Measurements from ENCODE around the gene LCOR. TPM values are rescaled to one million over a fixed set of nuclear protein-coding genes. Genes with fewer than 3 reads are reported as not detected.
"Not testable (repeated sequence)": the region's sequence is repeated elsewhere in the genome, so short reads cannot be mapped to it uniquely, and the experiment has no call there.

The LCOR gene
- total RNA-seq, 1 experiment from 2014 or later = 23.9 TPM

- TF ChIP-seq MLX (CRISPR knock-in tag; IDR thresholded peaks at IDR 0.05) (no peak), GTF2I (CRISPR knock-in tag; conservative IDR thresholded peaks at IDR 0.05) (no peak), NFE2L1 (CRISPR knock-in tag; IDR thresholded peaks at IDR 0.05) (no peak), ZNF512 (CRISPR knock-in tag; IDR thresholded peaks at IDR 0.05; ENCODE audit: borderline replicate concordance) (no peak), ZMAT4 (CRISPR knock-in tag; IDR thresholded peaks at IDR 0.05) (no peak), PRDM15 (CRISPR knock-in tag; IDR thresholded peaks at IDR 0.05) (no peak), ATF6 (CRISPR knock-in tag; IDR thresholded peaks at IDR 0.05) (no peak)
Observed at GRCh38 chr10:97032624-97033023, 200.5 kb downstream of the LCOR start (continued).

- not testable (repeated sequence) for H3K4me3 Mint-ChIP-seq; H3K27me3 Mint-ChIP-seq (ENCODE audit: low read depth); DNase-seq (ENCODE audit: low spot score); H3K9me3 Mint-ChIP-seq; ATAC-seq; H3K36me3 Mint-ChIP-seq; H3K27ac Mint-ChIP-seq
- CTCF ChIA-PET = interaction anchor here (0.6 to 5.7 kb wide), 2 partner anchors 9 to 453 kb away, joined by 3 to 98 read pairs; no protein-coding TSS in a partner anchor
- POLR2A ChIA-PET = interaction anchor here (0.6 kb wide), 1 partner anchor 93 kb away, joined by 3 read pairs; no protein-coding TSS in a partner anchor
- peaks cover 49% of the 10 kb centered on the region for H3K4me1 Mint-ChIP-seq
Observed at GRCh38 chr10:97033841-97034240, 201.7 kb downstream of the LCOR start.

- Mint-ChIP-seq H3K4me1 (peaks cover 49% of the 10 kb centered on the region), H3K4me3 (no peak overlapping the region), H3K27me3 (ENCODE audit: low read depth) (peaks cover 5% of the 10 kb centered on the region; the same call in 1 of the 2 replicates), H3K36me3 (no peaks in the 10 kb centered on the region), H3K27ac (no peak overlapping the region), H3K9me3 (no peaks in the 10 kb centered on the region)
- ATAC-seq = no peak
- CTCF ChIA-PET = interaction anchor here (0.6 to 5.7 kb wide), 2 partner anchors 9 to 454 kb away, joined by 3 to 98 read pairs; no protein-coding TSS in a partner anchor
- no peak for TF ChIP-seq CTCF (IDR thresholded peaks at IDR 0.05)
- no peak for TF ChIP-seq EMX1 (CRISPR knock-in tag; IDR thresholded peaks at IDR 0.05)
- TF ChIP-seq GTF2I (CRISPR knock-in tag; conservative IDR thresholded peaks at IDR 0.05) = no peak
- TF ChIP-seq NFE2L1 (CRISPR knock-in tag; IDR thresholded peaks at IDR 0.05) = no peak
- no peak for TF ChIP-seq CREB1 (CRISPR knock-in tag; IDR thresholded peaks at IDR 0.05)
- no peak for TF ChIP-seq SP1 (CRISPR knock-in tag; conservative IDR thresholded peaks at IDR 0.05)
- TF ChIP-seq ETV6 (CRISPR knock-in tag; IDR thresholded peaks at IDR 0.05) = no peak
- no peak for TF ChIP-seq ATF3 (CRISPR knock-in tag; conservative IDR thresholded peaks at IDR 0.05)
- no peak for TF ChIP-seq ATF1 (CRISPR knock-in tag; IDR thresholded peaks at IDR 0.05)
- no peak for DNase-seq (ENCODE audit: low spot score)
- POLR2A ChIA-PET = no interaction called here
Observed at GRCh38 chr10:97034301-97034700, 202.2 kb downstream of the LCOR start.
